GM12891 (cell line): Measurements from ENCODE around the gene PI16.

ENCODE experiments used
- POLR2A ChIP-seq: IDR thresholded peaks from 2 replicates; pipeline ENCODE4 v1.6.1; 2011; ENCODE audit warnings: low read depth, low read length, control low read depth
- SPI1 ChIP-seq: IDR thresholded peaks from 2 replicates; pipeline ENCODE4 v1.6.1; 2011; ENCODE audit warnings: low read depth, low read length, control low read depth
- TAF1 ChIP-seq: IDR thresholded peaks from 2 replicates; pipeline ENCODE4 v1.6.1; 2011; ENCODE audit warnings: low read depth, low read length, control low read depth

GRCh38 chr6:36938536-36938935 is 16.0 kb upstream of the PI16 start:
- TF ChIP-seq POLR2A (no peak), SPI1 (no peak), TAF1 (no peak)
